LNCaP clone FGC (cell line): ENCODE measurements around the gene EXOC6B.

ENCODE experiments used
- DNase-seq: peaks from one replicate; pipeline ENCODE4 v3.0.0-alpha.2; 2011; ENCODE audit warnings: low read depth
- H3K4me3 ChIP-seq: 2 replicates; pipeline ENCODE4 v1.5.1; 2011; ENCODE audit warnings: mild to moderate bottlenecking, low read depth, low read length, control low read depth
- TF ChIP-seq, protein P1 (sequence below): IDR thresholded peaks from 2 replicates; pipeline ENCODE4 v1.5.1; 2012; ENCODE audit warnings: mild to moderate bottlenecking; ENCODE audit not compliant: control insufficient read depth, insufficient read depth; ENCODE audit errors: extremely low read depth

EXOC6B gene

DNA sequence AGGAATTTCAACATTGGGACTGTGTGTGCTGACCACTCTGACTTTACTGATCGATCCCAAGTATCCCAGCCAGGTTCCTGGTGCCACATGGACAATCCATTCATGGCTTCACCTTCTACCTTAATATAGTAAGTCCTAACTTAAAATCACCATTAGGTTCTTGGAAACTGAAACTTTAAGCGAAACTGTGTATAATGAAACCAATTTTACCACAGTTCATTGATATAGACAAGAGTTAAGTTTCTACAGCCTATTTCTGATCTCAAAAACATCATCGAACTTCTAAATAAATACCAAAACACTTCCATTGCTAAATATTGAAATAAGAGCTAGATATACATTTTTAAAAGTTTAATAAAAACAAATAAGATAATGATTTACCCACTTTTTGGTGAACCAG lies 4.4 kb upstream of the EXOC6B start:
- TF ChIP-seq, protein P1, sequence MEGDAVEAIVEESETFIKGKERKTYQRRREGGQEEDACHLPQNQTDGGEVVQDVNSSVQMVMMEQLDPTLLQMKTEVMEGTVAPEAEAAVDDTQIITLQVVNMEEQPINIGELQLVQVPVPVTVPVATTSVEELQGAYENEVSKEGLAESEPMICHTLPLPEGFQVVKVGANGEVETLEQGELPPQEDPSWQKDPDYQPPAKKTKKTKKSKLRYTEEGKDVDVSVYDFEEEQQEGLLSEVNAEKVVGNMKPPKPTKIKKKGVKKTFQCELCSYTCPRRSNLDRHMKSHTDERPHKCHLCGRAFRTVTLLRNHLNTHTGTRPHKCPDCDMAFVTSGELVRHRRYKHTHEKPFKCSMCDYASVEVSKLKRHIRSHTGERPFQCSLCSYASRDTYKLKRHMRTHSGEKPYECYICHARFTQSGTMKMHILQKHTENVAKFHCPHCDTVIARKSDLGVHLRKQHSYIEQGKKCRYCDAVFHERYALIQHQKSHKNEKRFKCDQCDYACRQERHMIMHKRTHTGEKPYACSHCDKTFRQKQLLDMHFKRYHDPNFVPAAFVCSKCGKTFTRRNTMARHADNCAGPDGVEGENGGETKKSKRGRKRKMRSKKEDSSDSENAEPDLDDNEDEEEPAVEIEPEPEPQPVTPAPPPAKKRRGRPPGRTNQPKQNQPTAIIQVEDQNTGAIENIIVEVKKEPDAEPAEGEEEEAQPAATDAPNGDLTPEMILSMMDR, result no peak
- H3K4me3 ChIP-seq, result no peak overlapping the region
- DNase-seq, result no peak

DNA sequence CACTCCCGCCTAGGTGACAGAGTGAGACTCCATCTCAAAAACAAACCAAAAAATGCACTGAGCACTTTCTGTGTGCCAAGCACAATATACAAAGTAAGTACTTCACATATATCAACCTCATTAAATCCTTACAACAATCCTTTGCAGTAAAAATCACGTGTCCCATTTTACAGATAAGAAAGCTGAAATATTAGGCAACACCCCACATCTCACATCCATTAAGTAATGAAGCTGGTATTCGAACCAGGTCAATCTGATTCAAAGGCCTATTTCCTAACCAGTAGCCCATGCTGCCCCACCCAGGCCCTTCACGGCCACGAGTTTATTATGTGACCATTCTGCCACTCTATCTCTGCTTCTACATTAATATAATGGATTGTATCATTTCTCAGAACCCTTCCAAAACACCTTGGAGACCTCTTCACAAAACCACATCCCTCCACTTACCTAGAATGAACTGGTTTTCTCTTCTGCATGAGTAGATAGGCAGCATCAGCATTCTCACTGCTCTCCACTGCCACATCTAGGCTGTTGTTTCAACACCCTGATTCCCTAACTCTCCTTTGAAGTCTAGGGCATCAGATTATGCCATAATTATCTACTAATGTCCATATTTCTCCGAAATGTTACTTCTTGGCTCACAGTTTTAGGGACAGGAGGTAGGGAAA lies 3.1 kb upstream of the EXOC6B start:
- DNase-seq, result no peak
- H3K4me3 ChIP-seq, result no peak overlapping the region
- TF ChIP-seq, protein P1, result no peak

DNA sequence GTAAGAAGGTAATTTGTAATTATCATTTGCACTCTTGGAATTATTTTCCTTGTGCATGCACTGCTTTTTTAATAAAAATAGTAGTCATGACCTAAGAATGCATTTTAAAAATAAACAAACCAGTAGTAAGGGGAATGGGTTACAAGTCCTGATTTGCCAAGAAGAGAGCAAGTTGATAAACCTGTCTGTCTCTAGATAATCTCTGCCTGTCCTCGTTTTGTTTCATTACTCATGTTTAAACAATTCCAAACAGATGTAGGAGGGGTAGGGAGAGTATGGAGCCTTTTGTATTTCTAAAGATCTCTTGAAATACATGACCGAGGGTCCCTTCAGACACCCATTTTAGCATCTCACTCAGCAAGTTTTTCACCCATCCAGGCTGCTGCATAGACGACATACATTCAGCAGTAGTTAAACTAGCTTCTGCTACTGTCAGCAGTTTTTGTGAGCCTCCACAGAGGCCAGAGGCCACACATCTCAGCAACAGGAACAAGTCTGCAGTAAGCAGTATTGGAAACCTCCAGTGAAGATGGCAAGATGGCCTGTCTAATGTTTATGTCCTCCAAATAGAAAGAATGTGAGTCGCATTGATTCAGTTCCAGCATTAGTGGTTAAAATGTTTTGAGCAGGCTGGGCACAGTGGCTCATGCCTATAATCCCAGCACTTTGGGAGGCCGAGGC lies 2.3 kb upstream of the EXOC6B start:
- TF ChIP-seq, protein P1, result no peak
- H3K4me3 ChIP-seq, result no peak overlapping the region
- peak; percentile 42 for DNase-seq

DNA sequence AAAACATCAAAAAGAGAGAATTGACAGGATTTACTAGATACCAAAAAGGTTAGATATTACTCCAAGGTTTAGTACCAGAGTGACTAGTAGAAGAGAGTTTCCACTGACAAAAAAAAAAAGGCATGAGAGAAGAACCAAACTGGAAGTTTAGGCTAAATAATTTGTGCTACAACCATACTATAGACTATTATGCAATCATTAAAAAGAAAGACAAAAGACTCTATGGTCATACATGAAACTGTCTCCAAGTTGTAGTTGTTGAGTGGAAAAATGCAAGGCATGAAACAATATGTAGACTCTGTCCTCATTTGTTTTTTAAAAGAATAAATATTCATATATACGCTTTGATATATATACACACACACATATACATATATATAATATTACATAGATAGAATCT lies 1.7 kb upstream of the EXOC6B start:
- H3K4me3 ChIP-seq, result no peak overlapping the region
- TF ChIP-seq, protein P1, result no peak
- DNase-seq, result no peak

DNA sequence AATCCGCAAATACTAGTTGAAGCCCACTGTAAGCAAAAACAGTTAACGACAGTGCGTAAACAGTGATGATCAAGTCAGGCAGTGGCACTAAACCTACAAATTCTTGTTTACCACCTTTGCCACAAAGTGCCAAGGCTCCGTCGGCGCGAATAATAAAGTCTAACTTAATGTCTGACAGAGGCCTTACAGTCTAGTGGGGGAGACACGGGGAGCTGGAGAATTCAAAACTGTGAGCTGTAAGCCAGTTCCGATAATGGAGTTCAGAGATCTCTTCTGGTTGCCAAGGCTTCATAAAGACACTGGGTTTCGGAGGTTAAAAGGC lies 284 bp upstream of the EXOC6B start:
- peak overlapping the region; percentile 71 for H3K4me3 ChIP-seq
- TF ChIP-seq, protein P1, result no peak
- no peak for DNase-seq

DNA sequence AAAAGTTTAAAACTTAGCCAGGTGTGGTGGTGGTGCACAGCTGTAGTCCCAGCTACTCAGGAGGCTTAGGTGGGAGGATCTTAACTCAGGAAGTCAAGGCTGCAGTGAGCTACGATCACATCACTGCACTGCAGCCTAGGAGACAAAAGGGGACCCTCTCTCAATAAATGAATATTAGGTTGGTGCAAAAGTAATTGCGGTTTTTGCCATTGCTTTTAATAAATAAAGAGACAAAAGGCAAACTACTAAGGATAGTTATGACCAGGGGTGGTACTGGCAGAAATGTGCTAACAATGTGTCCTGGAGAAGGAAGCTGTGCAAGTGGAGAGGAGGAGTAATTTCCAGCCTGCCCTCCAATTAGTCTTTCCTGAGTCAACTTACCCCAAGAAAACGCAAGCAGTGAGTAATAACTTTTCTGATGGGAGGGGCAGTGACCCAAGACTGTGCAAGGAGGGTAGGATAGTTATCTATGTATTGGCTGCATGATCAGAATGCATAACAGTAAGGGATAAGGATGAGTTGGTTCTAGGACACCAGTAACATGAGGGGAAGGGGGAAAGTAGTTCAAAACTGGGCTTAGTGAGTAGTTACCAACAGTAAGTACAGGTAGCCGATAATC lies 1.5 kb downstream of the EXOC6B start:
- H3K4me3 ChIP-seq, result no peak overlapping the region; the same call in 1 of the 2 replicates
- DNase-seq, result no peak
- TF ChIP-seq, protein P1, result no peak
